Neuronal stem cell (in vitro differentiated cells): ENCODE results near the gene A2M.

Source experiments
- DNase-seq: peaks from one replicate; pipeline ENCODE4 v3.0.0-alpha.2; 2013; ENCODE audit warnings: low spot score
- H2AFZ ChIP-seq: one replicate; pipeline ENCODE4 v1.6.1; 2013; ENCODE audit warnings: mild to moderate bottlenecking, low read length, inconsistent platforms
- H2AK5ac ChIP-seq: 2 replicates; pipeline ENCODE4 v1.6.1; 2013; ENCODE audit warnings: low read depth, mild to moderate bottlenecking, inconsistent platforms, low read length, moderate library complexity, mixed read lengths
- H2BK120ac ChIP-seq: 2 replicates; pipeline ENCODE4 v1.6.1; 2013; ENCODE audit warnings: low read depth, mild to moderate bottlenecking, inconsistent platforms, low read length, moderate library complexity, mixed read lengths
- H2BK12ac ChIP-seq: one replicate; pipeline ENCODE4 v1.6.1; 2013; ENCODE audit warnings: low read length, inconsistent platforms
- H2BK15ac ChIP-seq: 2 replicates; pipeline ENCODE4 v1.6.1; 2013; ENCODE audit warnings: mild to moderate bottlenecking, low read length, inconsistent platforms, mixed read lengths
- H2BK5ac ChIP-seq: one replicate; pipeline ENCODE4 v1.6.1; 2013; ENCODE audit warnings: inconsistent platforms, mild to moderate bottlenecking, low read length, moderate library complexity
- H3K14ac ChIP-seq: one replicate; pipeline ENCODE4 v1.6.1; 2013; ENCODE audit warnings: low read length, inconsistent platforms
- H3K18ac ChIP-seq: 2 replicates; pipeline ENCODE4 v1.6.1; 2013; ENCODE audit warnings: low read length, inconsistent platforms
- H3K23ac ChIP-seq: 2 replicates; pipeline ENCODE4 v1.6.1; 2013; ENCODE audit warnings: low read depth, mild to moderate bottlenecking, mixed read lengths, low read length, inconsistent platforms; ENCODE audit not compliant: poor library complexity
- H3K27ac ChIP-seq: replicated peaks from 3 replicates; pipeline ENCODE4 v1.5.1; 2013; ENCODE audit warnings: low read length, inconsistent platforms
- H3K27me3 ChIP-seq, 3 experiments: 2 replicates each; pipeline ENCODE4 v1.6.1; 2013; ENCODE audit warnings: low read length in 3 of 3, mild to moderate bottlenecking in 2 of 3, inconsistent platforms in 1 of 3, low read depth in 1 of 3, mixed read lengths in 1 of 3, moderate library complexity in 1 of 3; ENCODE audit not compliant: control insufficient read depth in 3 of 3, insufficient read depth in 3 of 3
- H3K36me3 ChIP-seq, 2 donors: replicated peaks in 1 of 2; 2 replicates each; pipeline ENCODE4 v1.6.1; 2013; ENCODE audit warnings: low read length in 2 of 2; ENCODE audit not compliant: control insufficient read depth in 2 of 2, insufficient read depth in 2 of 2
- H3K4ac ChIP-seq: 2 replicates; pipeline ENCODE4 v1.6.1; 2013; ENCODE audit warnings: inconsistent platforms, mild to moderate bottlenecking, low read length, moderate library complexity
- H3K4me1 ChIP-seq, 2 donors: 1 replicate in 1 of 2; 2 replicates in 1 of 2; pipeline ENCODE4 v1.6.1; 2013; ENCODE audit warnings: low read length in 2 of 2, low read depth in 1 of 2; ENCODE audit not compliant: control insufficient read depth in 2 of 2, insufficient read depth in 1 of 2
- H3K4me2 ChIP-seq: one replicate; pipeline ENCODE4 v1.6.1; 2013; ENCODE audit warnings: mild to moderate bottlenecking, low read length, inconsistent platforms; ENCODE audit not compliant: insufficient read depth, poor library complexity, severe bottlenecking
- H3K4me3 ChIP-seq, 2 donors: 2 replicates each; pipeline ENCODE4 v1.5.1; 2013; ENCODE audit warnings: low read length in 2 of 2, mild to moderate bottlenecking in 2 of 2, inconsistent platforms in 1 of 2, moderate library complexity in 1 of 2
- H3K79me1 ChIP-seq: one replicate; pipeline ENCODE4 v1.6.1; 2013; ENCODE audit warnings: low read depth, mild to moderate bottlenecking, inconsistent platforms, low read length, moderate library complexity
- H3K9ac ChIP-seq: one replicate; pipeline ENCODE4 v1.6.1; 2013; ENCODE audit warnings: mild to moderate bottlenecking, low read depth, low read length, inconsistent platforms; ENCODE audit not compliant: poor library complexity
- H3K9me3 ChIP-seq, 2 donors: replicated peaks in 1 of 2; 2 replicates each; pipeline versions ENCODE3 to v1.6.1; 2013; ENCODE audit warnings: low read length in 2 of 2, mild to moderate bottlenecking in 2 of 2, inconsistent platforms in 1 of 2, low read depth in 1 of 2, mixed read lengths in 1 of 2, moderate library complexity in 1 of 2; ENCODE audit not compliant: control insufficient read depth in 2 of 2, insufficient read depth in 1 of 2
- H4K8ac ChIP-seq: one replicate; pipeline ENCODE4 v1.6.1; 2013; ENCODE audit warnings: low read depth, mild to moderate bottlenecking, inconsistent platforms, low read length, moderate library complexity
- H4K91ac ChIP-seq: one replicate; pipeline ENCODE4 v1.6.1; 2013; ENCODE audit warnings: low read length, low read depth, mild to moderate bottlenecking, inconsistent platforms; ENCODE audit not compliant: poor library complexity
- WGBS, 2 donors: extraction: QIAGEN DNeasy Blood & Tissue Kit; methylation state at CpG; one replicate each; pipeline ENCODE4 v1.1.7; 2013; ENCODE audit warnings: missing lambda C conversion rate in 2 of 2, mixed read lengths in 1 of 2; ENCODE audit not compliant: insufficient read length in 2 of 2, insufficient replicate concordance in 1 of 2; ENCODE audit errors: extremely low coverage in 2 of 2; 5-methylcytosine and 5-hydroxymethylcytosine counted together

The A2M gene

GRCh38 chr12:9066183-9066623 lies 49.5 kb downstream of the A2M start:
- peaks cover 6% of the 10 kb centered on the region in 2 donors for H3K4me1 ChIP-seq
- no peak overlapping the region for H2BK5ac ChIP-seq
- no peak overlapping the region for H3K9ac ChIP-seq
- H3K36me3 ChIP-seq = peaks cover 0 to 54% of the 10 kb centered on the region in 2 donors
- H4K8ac ChIP-seq = no peak overlapping the region
- no peak overlapping the region for H3K4ac ChIP-seq
- peak overlapping the region in 1 of 2 donors; percentile 40 for H3K4me3 ChIP-seq
- no peak overlapping the region for H3K4me2 ChIP-seq
- H2AFZ ChIP-seq = no peak overlapping the region
- H3K27ac ChIP-seq = no peak overlapping the region
- H2AK5ac ChIP-seq = no peak overlapping the region
- no peak overlapping the region for H3K14ac ChIP-seq
- no peak overlapping the region for H2BK12ac ChIP-seq
- peaks cover 0 to 2% of the 10 kb centered on the region in 2 donors for H3K9me3 ChIP-seq
- H3K27me3 ChIP-seq = no peaks in the 10 kb centered on the region
- WGBS, 2 donors = no CpG with 5 or more reads among the region's 9 CpGs
- H3K18ac ChIP-seq = no peak overlapping the region
- H3K79me1 ChIP-seq = peaks cover 3% of the 10 kb centered on the region
- H3K23ac ChIP-seq = no peak overlapping the region
- DNase-seq = no peak
- H4K91ac ChIP-seq = no peak overlapping the region
- H2BK15ac ChIP-seq = no peak overlapping the region
- no peak overlapping the region for H2BK120ac ChIP-seq

GRCh38 chr12:9065607-9065856 lies 50.2 kb downstream of the A2M start:
- no peak overlapping the region for H2BK15ac ChIP-seq
- peaks cover 6% of the 10 kb centered on the region in 2 donors for H3K4me1 ChIP-seq
- peak overlapping the region; percentile 98 for H2AFZ ChIP-seq
- H3K4me2 ChIP-seq = peak overlapping the region; percentile 54
- no peak overlapping the region for H2BK120ac ChIP-seq
- peaks cover 0 to 2% of the 10 kb centered on the region in 2 donors for H3K9me3 ChIP-seq
- peak overlapping the region; percentile 96 for H3K18ac ChIP-seq
- H3K9ac ChIP-seq = peak overlapping the region; percentile 84
- no CpG with 5 or more reads among the region's 1 CpG for WGBS, 2 donors
- H3K79me1 ChIP-seq = peaks cover 3% of the 10 kb centered on the region
- H3K4ac ChIP-seq = peak overlapping the region; percentile 8
- peak overlapping the region; percentile 4 for H2AK5ac ChIP-seq
- peaks cover 0 to 47% of the 10 kb centered on the region in 2 donors for H3K36me3 ChIP-seq
- no peak overlapping the region for H4K8ac ChIP-seq
- H3K14ac ChIP-seq = no peak overlapping the region
- peak overlapping the region; percentile 8 for H3K23ac ChIP-seq
- peak overlapping the region; percentile 12 for H2BK12ac ChIP-seq
- no peak overlapping the region for H2BK5ac ChIP-seq
- no peak for DNase-seq
- H4K91ac ChIP-seq = peak overlapping the region; percentile 22
- H3K27ac ChIP-seq = no peak overlapping the region
- no peaks in the 10 kb centered on the region for H3K27me3 ChIP-seq
- H3K4me3 ChIP-seq = peak overlapping the region; percentile 58 to 71

- Histone ChIP-seq H4K91ac (peak overlapping the region; percentile 85), H4K8ac (peak overlapping the region; percentile 97), H2BK5ac (peak overlapping the region; percentile 98), H2AK5ac (peak overlapping the region; percentile 81), H3K9me3 (peaks cover 0 to 2% of the 10 kb centered on the region in 2 donors), H2BK15ac (peak overlapping the region; percentile 85), H3K23ac (peak overlapping the region; percentile 55), H3K9ac (peak overlapping the region; percentile 98), H2BK12ac (peak overlapping the region; percentile 12), H3K4ac (peak overlapping the region; percentile 8), H3K14ac (peak overlapping the region; percentile 89), H3K79me1 (peaks cover 3% of the 10 kb centered on the region), H3K36me3 (peaks cover 0 to 42% of the 10 kb centered on the region in 2 donors), H3K18ac (peak overlapping the region; percentile 99), H3K27ac (peak overlapping the region; percentile 75), H2AFZ (peak overlapping the region; percentile 98), H3K4me3 (peak overlapping the region; percentile 58 to 95), H3K4me1 (peaks cover 6% of the 10 kb centered on the region in 2 donors), H2BK120ac (peak overlapping the region; percentile 61), H3K27me3 (no peaks in the 10 kb centered on the region), H3K4me2 (peak overlapping the region; percentile 83)
- WGBS, 2 donors = no CpG with 5 or more reads among the region's 45 CpGs
- peak; percentile 40 for DNase-seq
Measured at GRCh38 chr12:9064815-9065606, 50.7 kb downstream of the A2M start.

GRCh38 chr12:9064201-9064814 lies 51.4 kb downstream of the A2M start:
- Histone ChIP-seq H3K27me3 (no peaks in the 10 kb centered on the region), H2BK15ac (peak overlapping the region; percentile 85), H3K4ac (no peak overlapping the region), H3K14ac (peak overlapping the region; percentile 89), H2BK5ac (peak overlapping the region; percentile 98), H3K4me3 (peak overlapping the region; percentile 58 to 95), H2AFZ (peak overlapping the region; percentile 98), H3K9me3 (peaks cover 0 to 2% of the 10 kb centered on the region in 2 donors), H2BK12ac (no peak overlapping the region), H4K91ac (peak overlapping the region; percentile 85), H2AK5ac (peak overlapping the region; percentile 81), H3K4me2 (peak overlapping the region; percentile 83), H3K4me1 (peaks cover 6% of the 10 kb centered on the region in 2 donors), H4K8ac (no peak overlapping the region), H3K27ac (peak overlapping the region; percentile 75), H3K36me3 (peaks cover 0 to 35% of the 10 kb centered on the region in 2 donors), H3K23ac (peak overlapping the region; percentile 55), H2BK120ac (no peak overlapping the region), H3K9ac (peak overlapping the region; percentile 98), H3K79me1 (peaks cover 3% of the 10 kb centered on the region), H3K18ac (peak overlapping the region; percentile 99)
- WGBS, 2 donors = no CpG with 5 or more reads among the region's 51 CpGs
- peak; percentile 49 for DNase-seq
